ENCODE results near the gene ZNF335. TPM values are rescaled to one million over a fixed set of nuclear protein-coding genes. Genes with fewer than 3 reads are reported as not detected.

ZNF335 gene
- total and polyA plus RNA-seq, 2 of the 13 experiments (the other 11 are each of a cell fraction or from before 2014, with no cell fraction given): 9.7 to 13.7 TPM

DNA sequence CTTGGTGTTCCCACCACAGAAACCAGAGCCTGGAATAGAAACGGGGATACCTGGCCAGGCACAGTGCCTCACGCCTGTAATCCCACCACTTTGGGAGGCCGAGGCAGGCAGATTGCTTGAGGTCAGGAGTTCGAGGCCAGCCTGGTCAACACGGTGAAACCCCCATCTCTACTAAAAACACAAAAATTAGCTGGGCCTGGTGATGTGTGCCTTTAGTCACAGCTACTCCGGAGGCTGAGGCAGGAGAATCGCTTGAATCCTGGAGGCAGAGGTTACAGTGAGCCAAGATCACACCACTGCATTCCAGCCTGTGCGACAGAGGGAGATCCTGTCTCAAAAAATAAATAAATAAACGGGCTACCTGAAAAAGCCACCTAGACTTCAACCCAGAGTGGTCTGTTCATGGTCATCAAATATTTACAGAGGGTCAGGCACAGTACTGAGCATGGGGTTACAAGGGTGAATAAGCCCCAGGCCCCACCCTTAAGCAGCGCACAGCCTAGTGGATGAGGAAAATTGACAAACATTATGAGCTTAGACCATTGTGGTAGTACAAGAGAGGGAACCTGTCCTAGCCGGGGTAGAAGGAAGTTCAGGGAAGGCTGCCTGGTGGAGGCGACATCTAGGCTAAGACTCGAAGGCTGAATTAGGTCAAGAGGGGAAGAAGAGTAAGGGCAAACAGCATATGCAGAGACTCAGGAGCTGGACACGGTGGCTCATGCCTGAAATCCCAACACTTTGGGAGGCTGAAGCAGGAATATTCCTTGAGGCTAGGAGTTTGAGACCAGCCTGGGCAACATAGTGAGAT lies 44.7 kb downstream of the ZNF335 start (continued):
- no peak for TF ChIP-seq ZSCAN5A (CRISPR knock-in tag; IDR thresholded peaks at IDR 0.05; ENCODE audit: borderline replicate concordance)
- TF ChIP-seq SOX13 (IDR thresholded peaks at IDR 0.05): peak; percentile 64; the same call in 1 of the 2 replicates
- peak in 1 of 2 experiments; percentile 92; a peak in 2 of 4 replicates for TF ChIP-seq SOX13 (CRISPR knock-in tag; conservative IDR thresholded peaks at IDR 0.05 in 1 of 2, IDR thresholded peaks at IDR 0.05 in 1 of 2)
- TF ChIP-seq NFKB2 (CRISPR knock-in tag; IDR thresholded peaks at IDR 0.05; ENCODE audit: borderline replicate concordance): no peak; the same call in 1 of the 2 replicates
- no peak for TF ChIP-seq LCORL (IDR thresholded peaks at IDR 0.05)
- peak; percentile 88 for TF ChIP-seq LCORL (CRISPR knock-in tag; IDR thresholded peaks at IDR 0.05)
- peak; percentile 9; the same call in 1 of the 2 replicates for TF ChIP-seq MED13 (CRISPR knock-in tag; IDR thresholded peaks at IDR 0.05)
- TF ChIP-seq, protein P1, sequence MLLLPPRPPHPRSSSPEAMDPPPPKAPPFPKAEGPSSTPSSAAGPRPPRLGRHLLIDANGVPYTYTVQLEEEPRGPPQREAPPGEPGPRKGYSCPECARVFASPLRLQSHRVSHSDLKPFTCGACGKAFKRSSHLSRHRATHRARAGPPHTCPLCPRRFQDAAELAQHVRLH (CRISPR knock-in tag; IDR thresholded peaks at IDR 0.05; ENCODE audit: borderline replicate concordance, low read depth): peak; percentile 99
- TF ChIP-seq ZNF720 (CRISPR knock-in tag; IDR thresholded peaks at IDR 0.05): no peak
- peak; percentile 82; the same call in 1 of the 2 replicates for TF ChIP-seq ZNF737 (CRISPR knock-in tag; IDR thresholded peaks at IDR 0.05; ENCODE audit: borderline replicate concordance)
- no peak for TF ChIP-seq MTF1 (CRISPR knock-in tag; IDR thresholded peaks at IDR 0.05)
- TF ChIP-seq, protein P2, sequence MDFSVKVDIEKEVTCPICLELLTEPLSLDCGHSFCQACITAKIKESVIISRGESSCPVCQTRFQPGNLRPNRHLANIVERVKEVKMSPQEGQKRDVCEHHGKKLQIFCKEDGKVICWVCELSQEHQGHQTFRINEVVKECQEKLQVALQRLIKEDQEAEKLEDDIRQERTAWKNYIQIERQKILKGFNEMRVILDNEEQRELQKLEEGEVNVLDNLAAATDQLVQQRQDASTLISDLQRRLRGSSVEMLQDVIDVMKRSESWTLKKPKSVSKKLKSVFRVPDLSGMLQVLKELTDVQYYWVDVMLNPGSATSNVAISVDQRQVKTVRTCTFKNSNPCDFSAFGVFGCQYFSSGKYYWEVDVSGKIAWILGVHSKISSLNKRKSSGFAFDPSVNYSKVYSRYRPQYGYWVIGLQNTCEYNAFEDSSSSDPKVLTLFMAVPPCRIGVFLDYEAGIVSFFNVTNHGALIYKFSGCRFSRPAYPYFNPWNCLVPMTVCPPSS (IDR thresholded peaks at IDR 0.05): no peak
- no peak for TF ChIP-seq ZFAT (CRISPR knock-in tag; conservative IDR thresholded peaks at IDR 0.05)
- TF ChIP-seq IRF2 (CRISPR knock-in tag; IDR thresholded peaks at IDR 0.05): peak; percentile 90; the same call in 1 of the 2 replicates
- TF ChIP-seq ZNF121 (CRISPR knock-in tag; IDR thresholded peaks at IDR 0.05): peak; percentile 88
- peak; percentile 95 for TF ChIP-seq TARDBP (CRISPR knock-in tag; IDR thresholded peaks at IDR 0.05)
- no peak for TF ChIP-seq ZNF83 (CRISPR knock-in tag; IDR thresholded peaks at IDR 0.05; ENCODE audit: borderline replicate concordance)
- peak; percentile 92 for TF ChIP-seq ZNF772 (CRISPR knock-in tag; IDR thresholded peaks at IDR 0.05)
- TF ChIP-seq HHEX (CRISPR knock-in tag; IDR thresholded peaks at IDR 0.05): 0 out of 2 replicates have a peak, but pooled peaks have one; percentile 11
- TF ChIP-seq, protein P3, sequence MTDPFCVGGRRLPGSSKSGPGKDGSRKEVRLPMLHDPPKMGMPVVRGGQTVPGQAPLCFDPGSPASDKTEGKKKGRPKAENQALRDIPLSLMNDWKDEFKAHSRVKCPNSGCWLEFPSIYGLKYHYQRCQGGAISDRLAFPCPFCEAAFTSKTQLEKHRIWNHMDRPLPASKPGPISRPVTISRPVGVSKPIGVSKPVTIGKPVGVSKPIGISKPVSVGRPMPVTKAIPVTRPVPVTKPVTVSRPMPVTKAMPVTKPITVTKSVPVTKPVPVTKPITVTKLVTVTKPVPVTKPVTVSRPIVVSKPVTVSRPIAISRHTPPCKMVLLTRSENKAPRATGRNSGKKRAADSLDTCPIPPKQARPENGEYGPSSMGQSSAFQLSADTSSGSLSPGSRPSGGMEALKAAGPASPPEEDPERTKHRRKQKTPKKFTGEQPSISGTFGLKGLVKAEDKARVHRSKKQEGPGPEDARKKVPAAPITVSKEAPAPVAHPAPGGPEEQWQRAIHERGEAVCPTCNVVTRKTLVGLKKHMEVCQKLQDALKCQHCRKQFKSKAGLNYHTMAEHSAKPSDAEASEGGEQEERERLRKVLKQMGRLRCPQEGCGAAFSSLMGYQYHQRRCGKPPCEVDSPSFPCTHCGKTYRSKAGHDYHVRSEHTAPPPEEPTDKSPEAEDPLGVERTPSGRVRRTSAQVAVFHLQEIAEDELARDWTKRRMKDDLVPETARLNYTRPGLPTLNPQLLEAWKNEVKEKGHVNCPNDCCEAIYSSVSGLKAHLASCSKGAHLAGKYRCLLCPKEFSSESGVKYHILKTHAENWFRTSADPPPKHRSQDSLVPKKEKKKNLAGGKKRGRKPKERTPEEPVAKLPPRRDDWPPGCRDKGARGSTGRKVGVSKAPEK (CRISPR knock-in tag; IDR thresholded peaks at IDR 0.05; ENCODE audit: borderline replicate concordance): no peak
- no peak for TF ChIP-seq HMGA1 (CRISPR knock-in tag; conservative IDR thresholded peaks at IDR 0.05)
- TF ChIP-seq ZNF44 (CRISPR knock-in tag; IDR thresholded peaks at IDR 0.05): peak; percentile 73
- TF ChIP-seq ATF1 (CRISPR knock-in tag; IDR thresholded peaks at IDR 0.05): peak; percentile 77
- peak; percentile 66 for TF ChIP-seq ZMAT3 (CRISPR knock-in tag; conservative IDR thresholded peaks at IDR 0.05)

Data from HepG2 (cell line).